Prostate gland (tissue), 2 donors: ENCODE measurements around the gene LPP.

Source experiments
- CTCF ChIP-seq, 4 experiments: fragments of 200-600 bp in 2 of 4; fragments of 450-650 bp in 2 of 4; sonication (generic) in 2 of 4; IDR thresholded peaks; 1 replicate in 3 of 4; 2 replicates in 1 of 4; pipeline ENCODE4 v1.5.1; 2016 to 2019; ENCODE audit warnings: antibody characterized with exemption in 4 of 4, mild to moderate bottlenecking in 2 of 4, moderate library complexity in 2 of 4
- POLR2AphosphoS5 ChIP-seq: sonication (generic); formaldehyde crosslinking; IDR thresholded peaks from one replicate; pipeline ENCODE4 v1.6.1; 2017; ENCODE audit warnings: antibody characterized with exemption

- TF ChIP-seq POLR2AphosphoS5 (no peak), CTCF (IDR thresholded peaks at IDR 0.05) (no peak)
Measured at GRCh38 chr3:188246905-188247304, 92.9 kb downstream of the LPP start.
